ENCODE data around the gene SPRR3. TPM values are rescaled to one million over a fixed set of nuclear protein-coding genes. Genes with fewer than 3 reads are reported as not detected.

Gene SPRR3
- total RNA-seq, 1 donor from 2014 or later = 0.53 TPM

GRCh38 chr1:152982076-152982475, 19.5 kb upstream of the SPRR3 start:
- TF ChIP-seq, protein P1, sequence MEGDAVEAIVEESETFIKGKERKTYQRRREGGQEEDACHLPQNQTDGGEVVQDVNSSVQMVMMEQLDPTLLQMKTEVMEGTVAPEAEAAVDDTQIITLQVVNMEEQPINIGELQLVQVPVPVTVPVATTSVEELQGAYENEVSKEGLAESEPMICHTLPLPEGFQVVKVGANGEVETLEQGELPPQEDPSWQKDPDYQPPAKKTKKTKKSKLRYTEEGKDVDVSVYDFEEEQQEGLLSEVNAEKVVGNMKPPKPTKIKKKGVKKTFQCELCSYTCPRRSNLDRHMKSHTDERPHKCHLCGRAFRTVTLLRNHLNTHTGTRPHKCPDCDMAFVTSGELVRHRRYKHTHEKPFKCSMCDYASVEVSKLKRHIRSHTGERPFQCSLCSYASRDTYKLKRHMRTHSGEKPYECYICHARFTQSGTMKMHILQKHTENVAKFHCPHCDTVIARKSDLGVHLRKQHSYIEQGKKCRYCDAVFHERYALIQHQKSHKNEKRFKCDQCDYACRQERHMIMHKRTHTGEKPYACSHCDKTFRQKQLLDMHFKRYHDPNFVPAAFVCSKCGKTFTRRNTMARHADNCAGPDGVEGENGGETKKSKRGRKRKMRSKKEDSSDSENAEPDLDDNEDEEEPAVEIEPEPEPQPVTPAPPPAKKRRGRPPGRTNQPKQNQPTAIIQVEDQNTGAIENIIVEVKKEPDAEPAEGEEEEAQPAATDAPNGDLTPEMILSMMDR (IDR thresholded peaks at IDR 0.05) = no peak
- intact Hi-C loops (cut with DNase I) = no loop called here
- no peak overlapping the region for H3K4me3 ChIP-seq
- no peaks in the 10 kb centered on the region for H3K27me3 ChIP-seq
- no peak for DNase-seq (ENCODE audit: low spot score in 2 of 2)
- no peak overlapping the region for H3K27ac ChIP-seq
- no peaks in the 10 kb centered on the region for H3K4me1 ChIP-seq
- no peaks in the 10 kb centered on the region for H3K9me3 ChIP-seq
- no peaks in the 10 kb centered on the region for H3K36me3 ChIP-seq

GRCh38 chr1:152983234-152983633, 18.3 kb upstream of the SPRR3 start:
- Histone ChIP-seq H3K9me3 (no peaks in the 10 kb centered on the region), H3K4me1 (no peaks in the 10 kb centered on the region), H3K4me3 (no peak overlapping the region), H3K27ac (no peak overlapping the region), H3K36me3 (no peaks in the 10 kb centered on the region), H3K27me3 (no peaks in the 10 kb centered on the region)
- TF ChIP-seq, protein P1 (IDR thresholded peaks at IDR 0.05) = no peak
- intact Hi-C loops (cut with DNase I) = no loop called here
- DNase-seq (ENCODE audit: low spot score in 2 of 2) = no peak

DNA sequence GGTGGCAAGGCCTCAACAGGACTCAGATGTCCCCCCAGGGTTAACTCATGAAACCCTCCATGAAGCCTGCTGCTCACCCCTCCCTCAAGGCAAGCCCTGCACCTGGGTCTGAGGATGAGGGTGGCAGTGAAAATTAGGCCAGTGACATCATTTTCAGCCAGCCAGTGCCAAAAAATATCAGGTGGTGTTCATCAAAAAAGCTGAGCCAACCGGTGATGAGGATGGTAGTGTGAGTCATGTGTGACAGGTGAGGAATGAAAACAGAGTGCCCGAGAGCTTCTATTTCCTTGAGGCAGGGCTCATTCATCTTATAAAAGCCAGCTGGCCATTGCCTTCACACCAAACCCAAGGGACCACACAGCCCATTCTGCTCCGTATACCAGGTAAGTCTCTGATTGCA, 17.8 kb upstream of the SPRR3 start, which contains the start of gene SPRR1A:
TSS of gene SPRR1A (plus strand) at position 339 of the 400 bp plus-strand sequence. CDS start 1,150 bp downstream, outside the sequence.
- no peak within 1 kb of the TSS for H3K4me3 ChIP-seq
- no peaks in the 10 kb centered on the region for H3K4me1 ChIP-seq
- H3K36me3 ChIP-seq = no peaks in the 10 kb centered on the region
- intact Hi-C loops (cut with DNase I) = no loop called here
- no peak for DNase-seq (ENCODE audit: low spot score in 2 of 2)
- no peak within 1 kb of the TSS for H3K27ac ChIP-seq
- TF ChIP-seq, protein P1 (IDR thresholded peaks at IDR 0.05) = no peak
- H3K27me3 ChIP-seq = no peaks in the 10 kb centered on the region
- H3K9me3 ChIP-seq = no peaks in the 10 kb centered on the region

DNA sequence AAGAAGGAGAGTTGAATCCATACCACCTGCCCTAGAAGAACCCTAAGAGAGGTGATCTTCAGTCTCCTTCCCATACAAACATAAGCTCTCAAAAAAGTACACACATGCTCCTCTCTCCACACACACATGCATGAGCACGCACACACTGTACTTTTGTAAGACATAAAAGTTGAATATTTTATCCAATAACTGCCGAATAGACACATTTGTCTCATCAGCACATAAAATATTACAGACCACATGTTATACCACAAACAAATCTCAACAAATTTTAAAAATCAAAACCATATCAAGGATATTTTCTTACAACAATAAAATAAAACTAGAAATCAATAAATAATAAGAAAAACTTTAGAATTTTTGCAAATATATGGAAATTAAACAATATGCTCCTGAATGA, 15.0 kb upstream of the SPRR3 start:
- H3K9me3 ChIP-seq = no peaks in the 10 kb centered on the region
- H3K4me1 ChIP-seq = no peaks in the 10 kb centered on the region
- no peak for DNase-seq (ENCODE audit: low spot score in 2 of 2)
- intact Hi-C loops (cut with DNase I) = no loop called here
- TF ChIP-seq, protein P1 (IDR thresholded peaks at IDR 0.05) = no peak
- H3K36me3 ChIP-seq = no peaks in the 10 kb centered on the region
- H3K27ac ChIP-seq = no peak overlapping the region
- H3K27me3 ChIP-seq = no peaks in the 10 kb centered on the region
- H3K4me3 ChIP-seq = no peak overlapping the region

GRCh38 chr1:152993186-152993585, 8.4 kb upstream of the SPRR3 start:
- no peak overlapping the region for H3K4me3 ChIP-seq
- no peak overlapping the region for H3K27ac ChIP-seq
- no peaks in the 10 kb centered on the region for H3K4me1 ChIP-seq
- H3K9me3 ChIP-seq = peaks cover 0 to 4% of the 10 kb centered on the region in 2 donors
- DNase-seq (ENCODE audit: low spot score in 2 of 2) = no peak
- H3K36me3 ChIP-seq = no peaks in the 10 kb centered on the region
- no peaks in the 10 kb centered on the region for H3K27me3 ChIP-seq
- intact Hi-C loops (cut with DNase I) = no loop called here
- TF ChIP-seq, protein P1 (IDR thresholded peaks at IDR 0.05) = no peak

GRCh38 chr1:152995842-152996241, 5.7 kb upstream of the SPRR3 start:
- Histone ChIP-seq H3K9me3 (peaks cover 0 to 4% of the 10 kb centered on the region in 2 donors), H3K27ac (no peak overlapping the region), H3K4me1 (no peaks in the 10 kb centered on the region), H3K27me3 (no peaks in the 10 kb centered on the region), H3K4me3 (no peak overlapping the region), H3K36me3 (no peaks in the 10 kb centered on the region)
- DNase-seq (ENCODE audit: low spot score in 2 of 2) = no peak
- intact Hi-C loops (cut with DNase I) = no loop called here
- TF ChIP-seq, protein P1 (IDR thresholded peaks at IDR 0.05) = no peak

Data from ascending aorta (tissue), 2 donors.